HepG2 (cell line): Measurements from ENCODE around the gene TWNK. TPM values are rescaled to one million over a fixed set of nuclear protein-coding genes. Genes with fewer than 3 reads are reported as not detected.
A peak's percentile ranks its signal among the peaks of the same experiment; 100 is the strongest.

Source experiments
- ATF7 ChIP-seq, 2 experiments: fragments of 450-650 bp in 1 of 2; sonication (generic) in 1 of 2; formaldehyde crosslinking in 1 of 2; IDR thresholded peaks; 2 replicates each; pipeline versions ENCODE4 v1.4.0 to v1.6.1; 2016 to 2020; ENCODE audit warnings: antibody characterized with exemption in 1 of 2, mild to moderate bottlenecking in 1 of 2, missing genetic modification reagents in 1 of 2
- MAZ ChIP-seq, 2 experiments: sonication (generic) in 1 of 2; formaldehyde crosslinking in 1 of 2; IDR thresholded peaks; 2 replicates each; pipeline versions ENCODE4 v1.5.0 to v1.6.1; 2012 to 2020; ENCODE audit warnings: low read depth in 2 of 2, mild to moderate bottlenecking in 2 of 2, borderline replicate concordance in 1 of 2, improper control_type of control experiment in 1 of 2, low read length in 1 of 2, missing genetic modification reagents in 1 of 2, moderate library complexity in 1 of 2
- SP140L ChIP-seq: sonication (generic); formaldehyde crosslinking; IDR thresholded peaks from 2 replicates; pipeline ENCODE4 v1.4.0; 2020; ENCODE audit warnings: missing genetic modification reagents, borderline replicate concordance
- SYNCRIP ChIP-seq: fragments of 200-400 bp; formaldehyde crosslinking; IDR thresholded peaks from 2 replicates; pipeline ENCODE4 v1.6.1; 2018; ENCODE audit warnings: mild to moderate bottlenecking, low read depth, low read length; ENCODE audit not compliant: insufficient read depth
- ZNF674 ChIP-seq: sonication (generic); formaldehyde crosslinking; IDR thresholded peaks from 2 replicates; pipeline ENCODE4 v1.5.0; 2020; ENCODE audit warnings: low read depth, mild to moderate bottlenecking, missing genetic modification reagents
- polyA plus RNA-seq, 8 experiments: library from polyadenylated mRNA; depleted of rRNA in 3 of 8; stranded (reverse) in 7 of 8; unstranded in 1 of 8; fragments of >200 nt; fragmentation: Illumina TruSeq in 4 of 8; extraction: Trizol in 4 of 8; gene quantifications; 2 replicates each; pipeline versions ENCODE4 v1.2.1 to v1.2.3, GENCODE V29; 2011 to 2016; ENCODE audit warnings: low read depth in 4 of 8, missing spikeins in 1 of 8, mixed read lengths in 1 of 8; ENCODE audit not compliant: insufficient read depth in 1 of 8
- total RNA-seq, 5 experiments: library from RNA; depleted of rRNA; stranded (reverse); fragments of >200 nt; fragmentation: Illumina TruSeq; extraction: Trizol; gene quantifications; 2 replicates each; pipeline ENCODE4 v1.2.3, GENCODE V29; 2016; ENCODE audit warnings: low read depth in 1 of 5
- TF ChIP-seq, protein P1 (sequence below): sonication (generic); formaldehyde crosslinking; IDR thresholded peaks from 2 replicates; pipeline ENCODE4 v1.4.0; 2020; ENCODE audit warnings: mild to moderate bottlenecking, missing genetic modification reagents, borderline replicate concordance
- TF ChIP-seq, protein P2 (sequence below): sonication (generic); formaldehyde crosslinking; IDR thresholded peaks from 2 replicates; pipeline ENCODE4 v1.5.0; 2020; ENCODE audit warnings: missing genetic modification reagents
- TF ChIP-seq, protein P3 (sequence below): sonication (generic); formaldehyde crosslinking; IDR thresholded peaks from 2 replicates; pipeline ENCODE4 v1.5.0; 2020; ENCODE audit warnings: missing genetic modification reagents, mild to moderate bottlenecking, borderline replicate concordance
- TF ChIP-seq, protein P4 (sequence below): IDR thresholded peaks from 2 replicates; pipeline ENCODE4 v1.6.1; 2018; ENCODE audit warnings: missing genetic modification reagents
- TF ChIP-seq, protein P5 (sequence below): sonication (generic); formaldehyde crosslinking; IDR thresholded peaks from 2 replicates; pipeline ENCODE4 v1.4.0; 2020; ENCODE audit warnings: missing genetic modification reagents, borderline replicate concordance

Gene TWNK
- total and polyA plus RNA-seq, 2 of the 13 experiments (the other 11 are each of a cell fraction or from before 2014, with no cell fraction given), result 10.7 to 16.5 TPM

DNA sequence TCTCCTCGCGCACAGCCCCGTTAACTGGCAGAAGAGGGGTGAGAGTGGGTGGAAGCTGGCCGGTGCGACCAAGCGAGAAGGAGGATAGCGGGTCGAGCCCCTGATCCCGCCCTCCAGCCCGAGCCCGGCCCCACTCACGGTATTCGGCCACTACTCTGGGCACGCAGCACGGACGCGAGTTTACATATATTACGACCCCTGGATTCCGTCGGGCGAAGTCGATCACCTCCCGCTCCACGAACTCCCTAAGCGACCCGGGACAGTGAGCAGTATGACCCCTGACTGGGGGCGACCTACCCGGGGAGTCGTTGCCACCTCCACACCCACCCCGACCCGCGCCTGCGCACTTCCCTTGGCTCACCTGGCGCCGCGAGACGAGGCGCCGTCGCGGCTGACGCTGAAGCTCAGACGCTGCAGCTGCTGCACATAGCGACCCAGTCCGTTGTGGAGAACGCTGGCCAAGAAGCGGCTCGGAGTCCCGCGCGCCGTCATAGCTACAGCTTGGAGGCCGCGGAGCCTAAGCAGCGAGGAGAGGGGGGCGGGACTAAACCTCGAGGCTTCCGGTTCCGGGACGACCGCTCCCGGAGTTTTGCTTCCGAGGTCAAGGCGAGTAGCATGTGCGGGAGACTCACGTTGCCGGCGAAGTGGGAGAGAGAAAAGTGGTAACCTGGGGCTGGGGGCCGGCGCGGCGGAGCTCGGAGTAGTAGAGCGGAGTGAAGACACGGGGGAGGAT lies at the start of gene TWNK, which contains the start of gene MRPL43 (continued):
- TF ChIP-seq, protein P1, sequence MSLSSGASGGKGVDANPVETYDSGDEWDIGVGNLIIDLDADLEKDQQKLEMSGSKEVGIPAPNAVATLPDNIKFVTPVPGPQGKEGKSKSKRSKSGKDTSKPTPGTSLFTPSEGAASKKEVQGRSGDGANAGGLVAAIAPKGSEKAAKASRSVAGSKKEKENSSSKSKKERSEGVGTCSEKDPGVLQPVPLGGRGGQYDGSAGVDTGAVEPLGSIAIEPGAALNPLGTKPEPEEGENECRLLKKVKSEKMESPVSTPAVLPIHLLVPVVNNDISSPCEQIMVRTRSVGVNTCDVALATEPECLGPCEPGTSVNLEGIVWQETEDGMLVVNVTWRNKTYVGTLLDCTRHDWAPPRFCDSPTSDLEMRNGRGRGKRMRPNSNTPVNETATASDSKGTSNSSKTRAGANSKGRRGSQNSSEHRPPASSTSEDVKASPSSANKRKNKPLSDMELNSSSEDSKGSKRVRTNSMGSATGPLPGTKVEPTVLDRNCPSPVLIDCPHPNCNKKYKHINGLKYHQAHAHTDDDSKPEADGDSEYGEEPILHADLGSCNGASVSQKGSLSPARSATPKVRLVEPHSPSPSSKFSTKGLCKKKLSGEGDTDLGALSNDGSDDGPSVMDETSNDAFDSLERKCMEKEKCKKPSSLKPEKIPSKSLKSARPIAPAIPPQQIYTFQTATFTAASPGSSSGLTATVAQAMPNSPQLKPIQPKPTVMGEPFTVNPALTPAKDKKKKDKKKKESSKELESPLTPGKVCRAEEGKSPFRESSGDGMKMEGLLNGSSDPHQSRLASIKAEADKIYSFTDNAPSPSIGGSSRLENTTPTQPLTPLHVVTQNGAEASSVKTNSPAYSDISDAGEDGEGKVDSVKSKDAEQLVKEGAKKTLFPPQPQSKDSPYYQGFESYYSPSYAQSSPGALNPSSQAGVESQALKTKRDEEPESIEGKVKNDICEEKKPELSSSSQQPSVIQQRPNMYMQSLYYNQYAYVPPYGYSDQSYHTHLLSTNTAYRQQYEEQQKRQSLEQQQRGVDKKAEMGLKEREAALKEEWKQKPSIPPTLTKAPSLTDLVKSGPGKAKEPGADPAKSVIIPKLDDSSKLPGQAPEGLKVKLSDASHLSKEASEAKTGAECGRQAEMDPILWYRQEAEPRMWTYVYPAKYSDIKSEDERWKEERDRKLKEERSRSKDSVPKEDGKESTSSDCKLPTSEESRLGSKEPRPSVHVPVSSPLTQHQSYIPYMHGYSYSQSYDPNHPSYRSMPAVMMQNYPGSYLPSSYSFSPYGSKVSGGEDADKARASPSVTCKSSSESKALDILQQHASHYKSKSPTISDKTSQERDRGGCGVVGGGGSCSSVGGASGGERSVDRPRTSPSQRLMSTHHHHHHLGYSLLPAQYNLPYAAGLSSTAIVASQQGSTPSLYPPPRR (CRISPR knock-in tag), result peak; percentile 4; the same call in 1 of the 2 replicates
- TF ChIP-seq, protein P2, sequence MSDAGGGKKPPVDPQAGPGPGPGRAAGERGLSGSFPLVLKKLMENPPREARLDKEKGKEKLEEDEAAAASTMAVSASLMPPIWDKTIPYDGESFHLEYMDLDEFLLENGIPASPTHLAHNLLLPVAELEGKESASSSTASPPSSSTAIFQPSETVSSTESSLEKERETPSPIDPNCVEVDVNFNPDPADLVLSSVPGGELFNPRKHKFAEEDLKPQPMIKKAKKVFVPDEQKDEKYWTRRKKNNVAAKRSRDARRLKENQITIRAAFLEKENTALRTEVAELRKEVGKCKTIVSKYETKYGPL (CRISPR knock-in tag), result no peak
- no peak for TF ChIP-seq MAZ (IDR thresholded peaks at IDR 0.05; ENCODE audit: borderline replicate concordance, low read depth, low read length)
- TF ChIP-seq MAZ (CRISPR knock-in tag; IDR thresholded peaks at IDR 0.05; ENCODE audit: low read depth), result peak; percentile 58; the same call in 1 of the 2 replicates
- TF ChIP-seq, protein P3, sequence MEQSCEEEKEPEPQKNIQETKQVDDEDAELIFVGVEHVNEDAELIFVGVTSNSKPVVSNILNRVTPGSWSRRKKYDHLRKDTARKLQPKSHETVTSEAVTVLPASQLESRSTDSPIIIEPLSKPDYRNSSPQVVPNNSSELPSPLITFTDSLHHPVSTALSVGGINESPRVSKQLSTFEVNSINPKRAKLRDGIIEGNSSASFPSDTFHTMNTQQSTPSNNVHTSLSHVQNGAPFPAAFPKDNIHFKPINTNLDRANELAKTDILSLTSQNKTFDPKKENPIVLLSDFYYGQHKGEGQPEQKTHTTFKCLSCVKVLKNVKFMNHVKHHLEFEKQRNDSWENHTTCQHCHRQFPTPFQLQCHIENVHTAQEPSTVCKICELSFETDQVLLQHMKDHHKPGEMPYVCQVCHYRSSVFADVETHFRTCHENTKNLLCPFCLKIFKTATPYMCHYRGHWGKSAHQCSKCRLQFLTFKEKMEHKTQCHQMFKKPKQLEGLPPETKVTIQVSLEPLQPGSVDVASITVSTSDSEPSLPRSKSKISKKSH (CRISPR knock-in tag), result peak; percentile 43
- TF ChIP-seq ATF7 (IDR thresholded peaks at IDR 0.05), result no peak
- TF ChIP-seq ATF7 (CRISPR knock-in tag; IDR thresholded peaks at IDR 0.05), result peak; percentile 15; the same call in 1 of the 2 replicates
- TF ChIP-seq, protein P4, sequence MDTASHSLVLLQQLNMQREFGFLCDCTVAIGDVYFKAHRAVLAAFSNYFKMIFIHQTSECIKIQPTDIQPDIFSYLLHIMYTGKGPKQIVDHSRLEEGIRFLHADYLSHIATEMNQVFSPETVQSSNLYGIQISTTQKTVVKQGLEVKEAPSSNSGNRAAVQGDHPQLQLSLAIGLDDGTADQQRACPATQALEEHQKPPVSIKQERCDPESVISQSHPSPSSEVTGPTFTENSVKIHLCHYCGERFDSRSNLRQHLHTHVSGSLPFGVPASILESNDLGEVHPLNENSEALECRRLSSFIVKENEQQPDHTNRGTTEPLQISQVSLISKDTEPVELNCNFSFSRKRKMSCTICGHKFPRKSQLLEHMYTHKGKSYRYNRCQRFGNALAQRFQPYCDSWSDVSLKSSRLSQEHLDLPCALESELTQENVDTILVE (CRISPR knock-in tag), result peak; percentile 45; the same call in 1 of the 2 replicates
- TF ChIP-seq, protein P5, sequence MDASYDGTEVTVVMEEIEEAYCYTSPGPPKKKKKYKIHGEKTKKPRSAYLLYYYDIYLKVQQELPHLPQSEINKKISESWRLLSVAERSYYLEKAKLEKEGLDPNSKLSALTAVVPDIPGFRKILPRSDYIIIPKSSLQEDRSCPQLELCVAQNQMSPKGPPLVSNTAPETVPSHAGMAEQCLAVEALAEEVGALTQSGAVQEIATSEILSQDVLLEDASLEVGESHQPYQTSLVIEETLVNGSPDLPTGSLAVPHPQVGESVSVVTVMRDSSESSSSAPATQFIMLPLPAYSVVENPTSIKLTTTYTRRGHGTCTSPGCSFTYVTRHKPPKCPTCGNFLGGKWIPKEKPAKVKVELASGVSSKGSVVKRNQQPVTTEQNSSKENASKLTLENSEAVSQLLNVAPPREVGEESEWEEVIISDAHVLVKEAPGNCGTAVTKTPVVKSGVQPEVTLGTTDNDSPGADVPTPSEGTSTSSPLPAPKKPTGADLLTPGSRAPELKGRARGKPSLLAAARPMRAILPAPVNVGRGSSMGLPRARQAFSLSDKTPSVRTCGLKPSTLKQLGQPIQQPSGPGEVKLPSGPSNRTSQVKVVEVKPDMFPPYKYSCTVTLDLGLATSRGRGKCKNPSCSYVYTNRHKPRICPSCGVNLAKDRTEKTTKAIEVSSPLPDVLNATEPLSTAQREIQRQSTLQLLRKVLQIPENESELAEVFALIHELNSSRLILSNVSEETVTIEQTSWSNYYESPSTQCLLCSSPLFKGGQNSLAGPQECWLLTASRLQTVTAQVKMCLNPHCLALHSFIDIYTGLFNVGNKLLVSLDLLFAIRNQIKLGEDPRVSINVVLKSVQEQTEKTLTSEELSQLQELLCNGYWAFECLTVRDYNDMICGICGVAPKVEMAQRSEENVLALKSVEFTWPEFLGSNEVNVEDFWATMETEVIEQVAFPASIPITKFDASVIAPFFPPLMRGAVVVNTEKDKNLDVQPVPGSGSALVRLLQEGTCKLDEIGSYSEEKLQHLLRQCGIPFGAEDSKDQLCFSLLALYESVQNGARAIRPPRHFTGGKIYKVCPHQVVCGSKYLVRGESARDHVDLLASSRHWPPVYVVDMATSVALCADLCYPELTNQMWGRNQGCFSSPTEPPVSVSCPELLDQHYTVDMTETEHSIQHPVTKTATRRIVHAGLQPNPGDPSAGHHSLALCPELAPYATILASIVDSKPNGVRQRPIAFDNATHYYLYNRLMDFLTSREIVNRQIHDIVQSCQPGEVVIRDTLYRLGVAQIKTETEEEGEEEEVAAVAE (CRISPR knock-in tag), result peak; percentile 36; the same call in 1 of the 2 replicates
- TF ChIP-seq SP140L (CRISPR knock-in tag), result no peak
- no peak; the same call in 1 of the 2 replicates for TF ChIP-seq ZNF674
- TF ChIP-seq SYNCRIP, result no peak
